Measurements from ENCODE around the gene RPS6KA2. TPM values are rescaled to one million over a fixed set of nuclear protein-coding genes. Genes with fewer than 3 reads are reported as not detected.

RPS6KA2 gene
- total RNA-seq, 1 experiment from 2014 or later, result 12.3 TPM

DNA sequence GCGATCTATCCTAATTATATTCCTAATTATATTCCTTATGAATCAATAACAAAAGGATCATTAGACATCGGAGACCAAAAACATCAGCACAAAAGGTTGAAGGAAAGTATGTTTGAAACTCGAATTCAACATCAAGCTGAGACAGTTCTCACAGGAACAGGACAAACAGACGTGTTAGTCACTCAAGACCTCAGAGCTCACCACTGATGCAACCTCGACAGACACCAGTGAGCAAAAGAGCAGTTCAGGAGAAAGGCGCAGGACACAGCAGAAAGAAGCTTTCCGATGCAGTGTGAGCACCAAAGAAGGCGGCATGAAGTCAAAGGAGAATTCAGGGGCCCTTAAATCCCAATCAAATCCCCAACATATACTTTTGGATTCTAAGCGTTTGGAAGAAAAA, 34.2 kb downstream of the RPS6KA2 start:
- H2BK5ac ChIP-seq (ENCODE audit: insufficient read length, low read length), result no peak overlapping the region
- H4K8ac ChIP-seq (replicated peaks; ENCODE audit: insufficient read length, low read depth, low read length), result no peak overlapping the region
- WGBS (ENCODE audit: extremely low coverage, insufficient read length, low lambda C conversion rate), result no CpG with 5 or more reads among the region's 9 CpGs
- H3K9me3 ChIP-seq (ENCODE audit: control insufficient read depth, low read depth, low read length), result no peaks in the 10 kb centered on the region
- no peaks in the 10 kb centered on the region; a peak in 1 of 5 replicates for H3K9me3 Mint-ChIP-seq
- no peak for DNase-seq
- H3K4me1 ChIP-seq (ENCODE audit: insufficient read depth, low read length), result no peaks in the 10 kb centered on the region
- H3K56ac ChIP-seq (ENCODE audit: insufficient read length, low read depth, low read length), result no peak overlapping the region
- H4K5ac ChIP-seq (ENCODE audit: insufficient read length, low read depth, low read length), result no peak overlapping the region
- H3K23me2 ChIP-seq (ENCODE audit: insufficient read length, low read depth, low read length, poor library complexity, severe bottlenecking), result no peaks in the 10 kb centered on the region
- H2BK20ac ChIP-seq (ENCODE audit: low read depth, low read length, poor library complexity, severe bottlenecking), result no peak overlapping the region
- no peak overlapping the region for H3K4me3 Mint-ChIP-seq
- H3K27me3 ChIP-seq (ENCODE audit: insufficient read depth, low read length), result no peaks in the 10 kb centered on the region
- H3K4me2 ChIP-seq (ENCODE audit: insufficient read depth, insufficient read length, low read length), result no peak overlapping the region
- H3K79me2 ChIP-seq (ENCODE audit: insufficient read depth, low read length), result 0 out of 2 replicates have a peak, but pooled peaks cover 2% of the 10 kb centered on the region
- H3K27ac Mint-ChIP-seq, result no peak overlapping the region; a peak in 1 of 7 replicates
- no peak overlapping the region for H2BK12ac ChIP-seq (ENCODE audit: insufficient read length, low read depth, low read length)
- no peak overlapping the region for H2BK15ac ChIP-seq (ENCODE audit: low read depth, low read length)
- H3K23ac ChIP-seq (ENCODE audit: insufficient read length, low read depth, low read length), result no peak overlapping the region
- no peak overlapping the region for H3T11ph ChIP-seq (ENCODE audit: low read length)
- H4K91ac ChIP-seq (ENCODE audit: insufficient read length, low read depth, low read length), result no peak overlapping the region
- H3K27me3 Mint-ChIP-seq (ENCODE audit: low read depth), result peaks cover 1% of the 10 kb centered on the region; the same call in 1 of the 2 replicates
- H3K27ac ChIP-seq (ENCODE audit: insufficient read length, low read depth, low read length), result no peak overlapping the region
- no peak overlapping the region for H2AFZ ChIP-seq (ENCODE audit: low read length)
- no peak overlapping the region for H3K18ac ChIP-seq (ENCODE audit: insufficient read length, low read depth, low read length)
- H3K79me1 ChIP-seq (ENCODE audit: insufficient read depth, low read depth, low read length, poor library complexity, severe bottlenecking), result peaks cover 2% of the 10 kb centered on the region
- no peak overlapping the region for H2BK120ac ChIP-seq (ENCODE audit: low read depth, low read length, poor library complexity, severe bottlenecking)
- H3K36me3 Mint-ChIP-seq (ENCODE audit: insufficient read depth in 1 of 3, low read depth in 3 of 3), result peaks cover 0 to 8% (median 2%) of the 10 kb centered on the region in 3 experiments; a peak in 3 of 7 replicates
- TF ChIP-seq CTCF (conservative IDR thresholded peaks at IDR 0.05), result no peak
- no peaks in the 10 kb centered on the region for H4K20me1 ChIP-seq (ENCODE audit: control insufficient read depth, insufficient read depth, insufficient read length)
- H2AK5ac ChIP-seq (ENCODE audit: insufficient read length, low read length), result no peak overlapping the region
- H3K9ac ChIP-seq (ENCODE audit: extremely low read depth, insufficient read length, low read length), result no peak overlapping the region
- no peak overlapping the region for H3K4ac ChIP-seq (ENCODE audit: low read depth, low read length)
- H3K4me1 Mint-ChIP-seq, result peaks cover 19 to 21% of the 10 kb centered on the region in 2 experiments
- H3K14ac ChIP-seq (ENCODE audit: insufficient read depth, low read length), result no peak overlapping the region
